ENCODE data around the gene FMR1.

FMR1 gene

GRCh38 chrX:147875866-147876596 is 35.7 kb upstream of the FMR1 start (continued):
- TF ChIP-seq, protein P1, sequence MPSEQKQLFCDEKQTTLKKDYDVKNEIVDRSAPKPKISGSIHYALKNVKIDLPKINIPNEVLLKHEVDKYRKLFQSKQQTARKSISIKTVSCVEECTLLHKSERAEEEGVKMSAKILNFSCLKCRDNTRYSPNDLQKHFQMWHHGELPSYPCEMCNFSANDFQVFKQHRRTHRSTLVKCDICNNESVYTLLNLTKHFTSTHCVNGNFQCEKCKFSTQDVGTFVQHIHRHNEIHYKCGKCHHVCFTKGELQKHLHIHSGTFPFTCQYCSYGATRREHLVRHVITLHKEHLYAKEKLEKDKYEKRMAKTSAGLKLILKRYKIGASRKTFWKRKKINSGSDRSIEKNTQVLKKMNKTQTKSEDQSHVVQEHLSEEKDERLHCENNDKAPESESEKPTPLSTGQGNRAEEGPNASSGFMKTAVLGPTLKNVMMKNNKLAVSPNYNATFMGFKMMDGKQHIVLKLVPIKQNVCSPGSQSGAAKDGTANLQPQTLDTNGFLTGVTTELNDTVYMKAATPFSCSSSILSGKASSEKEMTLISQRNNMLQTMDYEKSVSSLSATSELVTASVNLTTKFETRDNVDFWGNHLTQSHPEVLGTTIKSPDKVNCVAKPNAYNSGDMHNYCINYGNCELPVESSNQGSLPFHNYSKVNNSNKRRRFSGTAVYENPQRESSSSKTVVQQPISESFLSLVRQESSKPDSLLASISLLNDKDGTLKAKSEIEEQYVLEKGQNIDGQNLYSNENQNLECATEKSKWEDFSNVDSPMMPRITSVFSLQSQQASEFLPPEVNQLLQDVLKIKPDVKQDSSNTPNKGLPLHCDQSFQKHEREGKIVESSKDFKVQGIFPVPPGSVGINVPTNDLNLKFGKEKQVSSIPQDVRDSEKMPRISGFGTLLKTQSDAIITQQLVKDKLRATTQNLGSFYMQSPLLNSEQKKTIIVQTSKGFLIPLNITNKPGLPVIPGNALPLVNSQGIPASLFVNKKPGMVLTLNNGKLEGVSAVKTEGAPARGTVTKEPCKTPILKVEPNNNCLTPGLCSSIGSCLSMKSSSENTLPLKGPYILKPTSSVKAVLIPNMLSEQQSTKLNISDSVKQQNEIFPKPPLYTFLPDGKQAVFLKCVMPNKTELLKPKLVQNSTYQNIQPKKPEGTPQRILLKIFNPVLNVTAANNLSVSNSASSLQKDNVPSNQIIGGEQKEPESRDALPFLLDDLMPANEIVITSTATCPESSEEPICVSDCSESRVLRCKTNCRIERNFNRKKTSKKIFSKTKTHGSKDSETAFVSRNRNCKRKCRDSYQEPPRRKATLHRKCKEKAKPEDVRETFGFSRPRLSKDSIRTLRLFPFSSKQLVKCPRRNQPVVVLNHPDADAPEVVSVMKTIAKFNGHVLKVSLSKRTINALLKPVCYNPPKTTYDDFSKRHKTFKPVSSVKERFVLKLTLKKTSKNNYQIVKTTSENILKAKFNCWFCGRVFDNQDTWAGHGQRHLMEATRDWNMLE (tag by site-specific recombination; conservative IDR thresholded peaks at IDR 0.05; ENCODE audit: low read depth), result no peak
- no peak for TF ChIP-seq ZBTB6 (tag by site-specific recombination; IDR thresholded peaks at IDR 0.05)
- TF ChIP-seq PRDM4 (tag by site-specific recombination; IDR thresholded peaks at IDR 0.05), result no peak
- no peak for TF ChIP-seq ZEB2 (tag by site-specific recombination; IDR thresholded peaks at IDR 0.05)
- TF ChIP-seq OVOL3 (tag by site-specific recombination; IDR thresholded peaks at IDR 0.05), result no peak
- no peak for TF ChIP-seq ZNF596 (tag by site-specific recombination; IDR thresholded peaks at IDR 0.05)
- no peak for TF ChIP-seq IKZF3 (tag by site-specific recombination; IDR thresholded peaks at IDR 0.05)

DNA sequence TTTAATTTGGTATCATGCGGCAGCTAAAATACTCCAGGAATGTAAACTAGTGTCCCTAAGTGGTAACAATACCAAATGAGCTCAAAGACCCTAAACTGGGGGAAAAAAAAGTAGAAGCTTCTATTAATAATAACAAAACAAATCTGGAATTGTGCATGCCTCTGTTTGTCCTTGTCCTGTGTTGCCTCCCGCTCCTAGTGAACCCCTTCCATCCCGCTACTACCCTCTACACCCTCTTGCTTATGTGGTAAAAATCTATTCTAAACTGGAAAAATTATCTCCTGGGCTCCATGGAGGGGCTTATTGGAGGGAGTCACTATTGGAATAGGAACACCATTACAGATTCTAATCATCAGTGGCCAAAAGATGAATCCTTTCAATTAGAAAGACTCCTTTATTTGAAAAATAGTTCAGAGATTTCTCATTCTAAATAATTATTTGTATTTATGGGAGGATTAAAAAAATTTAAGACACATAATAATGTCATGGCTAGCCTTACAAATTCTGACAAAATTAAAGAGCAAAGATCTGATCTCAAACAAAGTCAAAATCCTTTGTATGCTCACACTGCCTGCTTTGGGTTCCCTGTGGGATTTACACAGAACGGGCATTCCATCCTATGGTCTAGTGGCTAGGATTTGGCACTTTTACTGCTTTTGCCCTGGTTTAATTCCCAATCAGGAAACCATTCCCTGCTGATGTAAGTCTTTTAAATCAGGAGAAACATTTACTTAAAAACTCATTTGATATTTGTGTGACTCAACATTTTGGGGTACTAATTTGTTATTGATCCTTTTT is 34.7 kb upstream of the FMR1 start:
- ChIA-PET CTCF (no interaction called here), POLR2A (no interaction called here)
- no peaks in the 10 kb centered on the region for H3K9me3 ChIP-seq (ENCODE audit: control insufficient read depth, insufficient read depth, low read depth, low read length)
- H3K27ac ChIP-seq (ENCODE audit: extremely low read depth, low read depth, low read length), result no peak overlapping the region
- no peak overlapping the region for H3K4me3 ChIP-seq (ENCODE audit: low read depth, low read length)
- H3K36me3 ChIP-seq (ENCODE audit: control insufficient read depth in 2 of 2, insufficient read depth in 1 of 2, low read length in 2 of 2), result no peaks in the 10 kb centered on the region
- H3K4me1 ChIP-seq (ENCODE audit: control insufficient read depth, insufficient read depth, low read length), result no peaks in the 10 kb centered on the region
- TF ChIP-seq BCL11B (tag by site-specific recombination; IDR thresholded peaks at IDR 0.05; ENCODE audit: low read depth), result no peak
- TF ChIP-seq ZNF747 (tag by site-specific recombination; IDR thresholded peaks at IDR 0.05), result no peak
- TF ChIP-seq ZNF2 (tag by site-specific recombination; IDR thresholded peaks at IDR 0.05), result no peak
- no peak for TF ChIP-seq ZNF112 (tag by site-specific recombination; IDR thresholded peaks at IDR 0.05)
- no peak for TF ChIP-seq ZNF391 (tag by site-specific recombination; IDR thresholded peaks at IDR 0.05; ENCODE audit: borderline replicate concordance, low read depth)
- no peak for TF ChIP-seq ZNF202 (tag by site-specific recombination; IDR thresholded peaks at IDR 0.05; ENCODE audit: borderline replicate concordance)
- TF ChIP-seq ZNF600 (tag by site-specific recombination; IDR thresholded peaks at IDR 0.05), result no peak
- TF ChIP-seq HOXA7 (CRISPR knock-in tag; IDR thresholded peaks at IDR 0.05; ENCODE audit: borderline replicate concordance), result no peak
- TF ChIP-seq SCRT1 (tag by site-specific recombination; IDR thresholded peaks at IDR 0.05; ENCODE audit: borderline replicate concordance), result no peak
- TF ChIP-seq ZNF398 (tag by site-specific recombination; IDR thresholded peaks at IDR 0.05), result no peak
- no peak for TF ChIP-seq ZNF354C (tag by site-specific recombination; IDR thresholded peaks at IDR 0.05; ENCODE audit: borderline replicate concordance, low read depth)
- TF ChIP-seq ZFP37 (tag by site-specific recombination; IDR thresholded peaks at IDR 0.05), result no peak
- no peak for TF ChIP-seq TRIM28 (IDR thresholded peaks at IDR 0.05; ENCODE audit: borderline replicate concordance, low read length)
- no peak for TF ChIP-seq OVOL3 (tag by site-specific recombination; IDR thresholded peaks at IDR 0.05)
- TF ChIP-seq ZNF335 (tag by site-specific recombination; conservative IDR thresholded peaks at IDR 0.05), result no peak
- no peak for TF ChIP-seq ZNF433 (tag by site-specific recombination; IDR thresholded peaks at IDR 0.05; ENCODE audit: low read depth)

Data from HEK293 (cell line).